ENCODE results near the gene OGT. TPM values are rescaled to one million over a fixed set of nuclear protein-coding genes. Genes with fewer than 3 reads are reported as not detected.
"Not testable (repeated sequence)": the region's sequence is repeated elsewhere in the genome, so short reads cannot be mapped to it uniquely, and the experiment has no call there.

Gene OGT
- 210 and 238 TPM in 2 replicates for total RNA-seq
- long read RNA-seq, full-length matches to known transcripts = 110 of 191 reads
- long read RNA-seq, partial matches to known transcripts = 72 of 191 reads
- long read RNA-seq, other reads (novel, unspliced or antisense) = 9 of 191 reads

GRCh38 chrX:71532753-71533425 is at the start of gene OGT:
OGT (plus strand) TSS chrX:71533104; CDS start chrX:71533300, 196 bp downstream.
- Mint-ChIP-seq H3K4me3 (ENCODE audit: unreplicated experiment) (peak within 1 kb of the TSS; percentile 92), H3K9me3 (ENCODE audit: unreplicated experiment) (peaks cover 6% of the 10 kb centered on the region), H3K4me1 (ENCODE audit: unreplicated experiment) (peaks cover 28% of the 10 kb centered on the region), H3K36me3 (ENCODE audit: unreplicated experiment) (no peaks in the 10 kb centered on the region), H3K27ac (ENCODE audit: unreplicated experiment) (peak within 1 kb of the TSS; percentile 90), H3K27me3 (ENCODE audit: unreplicated experiment) (no peaks in the 10 kb centered on the region)
- DNase-seq (ENCODE audit: extremely low spot score, unreplicated experiment) = peak; percentile 96
- TF ChIP-seq, protein P1, sequence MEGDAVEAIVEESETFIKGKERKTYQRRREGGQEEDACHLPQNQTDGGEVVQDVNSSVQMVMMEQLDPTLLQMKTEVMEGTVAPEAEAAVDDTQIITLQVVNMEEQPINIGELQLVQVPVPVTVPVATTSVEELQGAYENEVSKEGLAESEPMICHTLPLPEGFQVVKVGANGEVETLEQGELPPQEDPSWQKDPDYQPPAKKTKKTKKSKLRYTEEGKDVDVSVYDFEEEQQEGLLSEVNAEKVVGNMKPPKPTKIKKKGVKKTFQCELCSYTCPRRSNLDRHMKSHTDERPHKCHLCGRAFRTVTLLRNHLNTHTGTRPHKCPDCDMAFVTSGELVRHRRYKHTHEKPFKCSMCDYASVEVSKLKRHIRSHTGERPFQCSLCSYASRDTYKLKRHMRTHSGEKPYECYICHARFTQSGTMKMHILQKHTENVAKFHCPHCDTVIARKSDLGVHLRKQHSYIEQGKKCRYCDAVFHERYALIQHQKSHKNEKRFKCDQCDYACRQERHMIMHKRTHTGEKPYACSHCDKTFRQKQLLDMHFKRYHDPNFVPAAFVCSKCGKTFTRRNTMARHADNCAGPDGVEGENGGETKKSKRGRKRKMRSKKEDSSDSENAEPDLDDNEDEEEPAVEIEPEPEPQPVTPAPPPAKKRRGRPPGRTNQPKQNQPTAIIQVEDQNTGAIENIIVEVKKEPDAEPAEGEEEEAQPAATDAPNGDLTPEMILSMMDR (IDR thresholded peaks at IDR 0.05) = no peak

DNA sequence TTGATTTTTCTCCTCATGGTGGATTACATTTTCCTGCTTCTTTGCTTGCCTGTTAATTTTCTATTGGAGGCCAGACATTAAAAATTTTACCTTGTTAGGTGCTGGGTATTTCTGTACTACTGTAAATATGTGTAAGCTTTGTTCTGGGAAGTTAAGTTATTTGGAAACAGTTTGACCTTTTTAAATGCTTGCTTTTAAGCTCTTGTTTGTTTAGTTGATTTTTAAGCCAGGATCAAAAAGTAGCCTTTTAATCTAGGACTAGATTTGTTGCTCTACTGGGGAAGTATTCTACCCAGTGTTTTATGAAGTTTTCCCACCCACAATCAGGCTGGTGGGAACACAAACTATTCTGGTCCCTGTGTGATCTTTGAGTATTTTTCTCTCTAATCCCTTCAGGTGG is 45.1 kb upstream of the OGT start:
- no peaks in the 10 kb centered on the region for H3K4me1 Mint-ChIP-seq (ENCODE audit: unreplicated experiment)
- no peak for DNase-seq (ENCODE audit: extremely low spot score, unreplicated experiment)
- H3K4me3 Mint-ChIP-seq (ENCODE audit: unreplicated experiment) = no peak overlapping the region
- no peaks in the 10 kb centered on the region for H3K36me3 Mint-ChIP-seq (ENCODE audit: unreplicated experiment)
- peaks cover 20% of the 10 kb centered on the region for H3K9me3 Mint-ChIP-seq (ENCODE audit: unreplicated experiment)
- no peak overlapping the region for H3K27ac Mint-ChIP-seq (ENCODE audit: unreplicated experiment)
- no peaks in the 10 kb centered on the region for H3K27me3 Mint-ChIP-seq (ENCODE audit: unreplicated experiment)
- TF ChIP-seq, protein P1 (IDR thresholded peaks at IDR 0.05) = no peak

GRCh38 chrX:71489540-71489939 is 43.4 kb upstream of the OGT start:
- no peak for DNase-seq (ENCODE audit: extremely low spot score, unreplicated experiment)
- Mint-ChIP-seq H3K4me1 (ENCODE audit: unreplicated experiment) (no peaks in the 10 kb centered on the region), H3K9me3 (ENCODE audit: unreplicated experiment) (peaks cover 20% of the 10 kb centered on the region), H3K36me3 (ENCODE audit: unreplicated experiment) (no peaks in the 10 kb centered on the region), H3K4me3 (ENCODE audit: unreplicated experiment) (no peak overlapping the region), H3K27me3 (ENCODE audit: unreplicated experiment) (no peaks in the 10 kb centered on the region), H3K27ac (ENCODE audit: unreplicated experiment) (no peak overlapping the region)
- TF ChIP-seq, protein P1 (IDR thresholded peaks at IDR 0.05) = no peak

DNA sequence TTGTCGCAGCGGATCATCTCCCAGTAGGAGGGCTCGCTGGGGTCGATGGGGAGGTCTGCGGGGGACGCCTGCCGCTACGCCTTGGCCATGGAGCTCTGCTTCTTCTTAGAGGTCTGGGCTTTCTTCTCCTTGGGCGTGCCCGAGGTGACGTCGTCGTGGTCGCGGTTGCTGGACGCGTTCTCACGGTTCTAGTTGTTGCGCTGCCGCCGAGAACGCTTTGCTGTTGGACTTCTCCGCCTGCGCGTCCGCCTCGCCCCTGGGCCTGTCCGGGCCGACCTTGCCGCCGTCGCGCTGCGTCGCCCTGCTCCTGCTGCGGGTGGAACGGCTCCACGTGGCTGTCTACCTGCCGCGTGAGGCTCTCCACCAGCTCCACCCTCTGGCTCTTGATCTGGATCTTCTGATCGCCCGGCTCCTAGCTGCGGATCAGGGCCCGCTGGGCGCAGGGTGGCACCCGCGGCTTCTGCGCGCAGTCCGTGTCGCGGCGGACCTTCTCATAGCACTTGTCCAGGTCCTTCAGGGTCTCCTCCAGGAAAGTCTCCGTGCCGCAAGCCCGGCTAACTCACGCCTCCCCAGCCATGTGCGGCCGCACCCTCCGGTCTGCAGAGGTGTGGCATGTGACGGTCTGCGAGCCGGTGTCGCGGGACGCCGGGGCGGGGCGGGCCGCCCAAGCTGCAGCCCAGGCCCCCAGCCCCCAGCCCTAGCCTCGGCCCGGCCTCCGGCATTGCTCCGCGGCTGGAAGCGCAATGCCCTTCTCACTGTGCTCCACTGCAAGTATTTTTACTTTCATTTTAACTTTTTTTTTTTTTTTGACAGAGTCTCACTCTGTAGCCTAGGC is 40.5 kb upstream of the OGT start:
- DNase-seq (ENCODE audit: extremely low spot score, unreplicated experiment) = peak; percentile 83
- Mint-ChIP-seq H3K36me3 (ENCODE audit: unreplicated experiment) (no peaks in the 10 kb centered on the region), H3K4me3 (ENCODE audit: unreplicated experiment) (no peak overlapping the region), H3K9me3 (ENCODE audit: unreplicated experiment) (peaks cover 4% of the 10 kb centered on the region), H3K4me1 (ENCODE audit: unreplicated experiment) (no peaks in the 10 kb centered on the region), H3K27ac (ENCODE audit: unreplicated experiment) (no peak overlapping the region), H3K27me3 (ENCODE audit: unreplicated experiment) (no peaks in the 10 kb centered on the region)
- TF ChIP-seq, protein P1 (IDR thresholded peaks at IDR 0.05) = no peak

GRCh38 chrX:71493111-71493613 is 39.7 kb upstream of the OGT start:
- TF ChIP-seq, protein P1 (IDR thresholded peaks at IDR 0.05) = no peak
- H3K27ac Mint-ChIP-seq (ENCODE audit: unreplicated experiment) = no peak overlapping the region
- no peak for DNase-seq (ENCODE audit: extremely low spot score, unreplicated experiment)
- H3K27me3 Mint-ChIP-seq (ENCODE audit: unreplicated experiment) = no peaks in the 10 kb centered on the region
- no peaks in the 10 kb centered on the region for H3K9me3 Mint-ChIP-seq (ENCODE audit: unreplicated experiment)
- no peaks in the 10 kb centered on the region for H3K4me1 Mint-ChIP-seq (ENCODE audit: unreplicated experiment)
- H3K36me3 Mint-ChIP-seq (ENCODE audit: unreplicated experiment) = no peaks in the 10 kb centered on the region
- H3K4me3 Mint-ChIP-seq (ENCODE audit: unreplicated experiment) = no peak overlapping the region

- DNase-seq (ENCODE audit: extremely low spot score, unreplicated experiment); H3K36me3 Mint-ChIP-seq (ENCODE audit: unreplicated experiment); H3K27me3 Mint-ChIP-seq (ENCODE audit: unreplicated experiment); H3K27ac Mint-ChIP-seq (ENCODE audit: unreplicated experiment); H3K4me1 Mint-ChIP-seq (ENCODE audit: unreplicated experiment); H3K4me3 Mint-ChIP-seq (ENCODE audit: unreplicated experiment); H3K9me3 Mint-ChIP-seq (ENCODE audit: unreplicated experiment): not testable (repeated sequence)
Observed at GRCh38 chrX:71495979-71496378, 36.9 kb upstream of the OGT start.

All from osteocyte (in vitro differentiated cells).